ENCODE results near the gene KRT80. TPM values are rescaled to one million over a fixed set of nuclear protein-coding genes. Genes with fewer than 3 reads are reported as not detected.
A peak's percentile ranks its signal among the peaks of the same experiment; 100 is the strongest.

The KRT80 gene
- total RNA-seq, 1 donor from 2014 or later, result 2.7 TPM

DNA sequence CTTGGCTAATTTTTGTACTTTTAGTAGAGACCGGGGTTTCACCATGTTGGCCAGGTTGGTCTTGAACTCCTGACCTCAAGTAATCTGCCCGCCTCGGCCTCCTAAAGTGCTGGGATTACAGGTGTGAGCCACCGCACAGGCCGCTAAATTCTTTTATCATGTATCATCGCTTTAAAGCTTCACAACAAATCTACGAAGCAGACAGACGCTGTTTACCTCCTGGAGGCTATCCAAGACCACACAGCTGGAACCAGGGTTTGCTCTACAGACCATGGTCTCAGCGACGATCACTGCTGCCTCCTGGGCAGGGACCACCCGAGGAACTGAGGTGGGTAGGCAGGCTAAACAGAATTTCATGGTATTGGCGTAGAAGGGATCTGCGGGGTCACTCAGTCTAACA, 27.2 kb downstream of the KRT80 start:
- TF ChIP-seq, protein P1, sequence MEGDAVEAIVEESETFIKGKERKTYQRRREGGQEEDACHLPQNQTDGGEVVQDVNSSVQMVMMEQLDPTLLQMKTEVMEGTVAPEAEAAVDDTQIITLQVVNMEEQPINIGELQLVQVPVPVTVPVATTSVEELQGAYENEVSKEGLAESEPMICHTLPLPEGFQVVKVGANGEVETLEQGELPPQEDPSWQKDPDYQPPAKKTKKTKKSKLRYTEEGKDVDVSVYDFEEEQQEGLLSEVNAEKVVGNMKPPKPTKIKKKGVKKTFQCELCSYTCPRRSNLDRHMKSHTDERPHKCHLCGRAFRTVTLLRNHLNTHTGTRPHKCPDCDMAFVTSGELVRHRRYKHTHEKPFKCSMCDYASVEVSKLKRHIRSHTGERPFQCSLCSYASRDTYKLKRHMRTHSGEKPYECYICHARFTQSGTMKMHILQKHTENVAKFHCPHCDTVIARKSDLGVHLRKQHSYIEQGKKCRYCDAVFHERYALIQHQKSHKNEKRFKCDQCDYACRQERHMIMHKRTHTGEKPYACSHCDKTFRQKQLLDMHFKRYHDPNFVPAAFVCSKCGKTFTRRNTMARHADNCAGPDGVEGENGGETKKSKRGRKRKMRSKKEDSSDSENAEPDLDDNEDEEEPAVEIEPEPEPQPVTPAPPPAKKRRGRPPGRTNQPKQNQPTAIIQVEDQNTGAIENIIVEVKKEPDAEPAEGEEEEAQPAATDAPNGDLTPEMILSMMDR (IDR thresholded peaks at IDR 0.05; ENCODE audit: unreplicated experiment), result no peak
- H3K9me3 Mint-ChIP-seq, result no peaks in the 10 kb centered on the region
- no peak for DNase-seq (ENCODE audit: low spot score in 2 of 2, unreplicated experiment in 2 of 2)
- no peak overlapping the region for H3K4me3 Mint-ChIP-seq
- peak overlapping the region; percentile 63 for H3K27ac Mint-ChIP-seq
- no peaks in the 10 kb centered on the region for H3K36me3 Mint-ChIP-seq
- peaks cover 36% of the 10 kb centered on the region for H3K4me1 Mint-ChIP-seq
- H3K27me3 Mint-ChIP-seq (ENCODE audit: low read depth), result no peaks in the 10 kb centered on the region

DNA sequence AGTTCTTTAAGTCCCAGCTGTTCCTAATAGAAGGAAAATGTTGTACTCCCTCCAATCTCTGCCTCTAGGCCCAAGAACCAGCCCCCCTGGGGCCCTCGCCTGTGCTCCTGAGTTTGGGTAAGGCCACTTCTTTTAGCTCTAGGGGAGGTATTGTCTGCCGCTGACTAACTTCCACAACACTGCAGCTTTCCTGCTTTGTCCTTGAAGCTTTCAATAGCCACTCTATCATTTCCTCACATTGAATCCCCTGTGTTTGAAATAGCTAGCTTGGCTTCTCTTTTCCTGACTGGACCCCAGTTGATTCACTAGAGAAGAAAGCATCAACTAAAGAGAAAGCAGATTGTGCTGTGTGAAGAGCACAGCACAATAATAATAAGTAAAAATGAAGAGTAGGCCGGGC, 28.8 kb downstream of the KRT80 start:
- Mint-ChIP-seq H3K4me1 (peaks cover 27% of the 10 kb centered on the region), H3K27ac (peak overlapping the region; percentile 93), H3K27me3 (ENCODE audit: low read depth) (no peaks in the 10 kb centered on the region), H3K9me3 (peaks cover 4% of the 10 kb centered on the region), H3K36me3 (no peaks in the 10 kb centered on the region), H3K4me3 (no peak overlapping the region)
- TF ChIP-seq, protein P1 (IDR thresholded peaks at IDR 0.05; ENCODE audit: unreplicated experiment), result no peak
- no peak for DNase-seq (ENCODE audit: low spot score in 2 of 2, unreplicated experiment in 2 of 2)

DNA sequence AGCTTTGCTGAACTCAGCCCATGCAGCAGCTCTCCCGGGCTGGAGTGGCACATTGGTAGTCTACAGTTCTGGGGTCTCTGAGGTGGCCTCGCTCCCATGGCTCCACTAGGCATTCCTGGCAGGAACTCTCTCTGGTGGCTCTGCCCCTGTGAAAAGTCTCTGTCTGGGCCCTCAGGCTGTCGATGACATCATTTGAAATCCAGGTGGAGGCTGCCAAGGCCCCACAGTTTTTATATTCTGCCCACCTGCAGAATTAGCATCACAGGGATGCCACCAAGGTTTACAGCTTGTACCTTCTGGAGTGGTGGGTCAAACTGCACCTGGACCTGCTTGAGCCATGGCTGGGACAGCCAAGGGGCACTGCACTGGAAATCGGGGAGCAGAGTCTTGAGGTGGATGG, 31.6 kb downstream of the KRT80 start:
- DNase-seq (ENCODE audit: low spot score in 2 of 2, unreplicated experiment in 2 of 2), result no peak
- Mint-ChIP-seq H3K27ac (no peak overlapping the region), H3K36me3 (no peaks in the 10 kb centered on the region), H3K9me3 (peaks cover 4% of the 10 kb centered on the region), H3K4me3 (no peak overlapping the region), H3K4me1 (peaks cover 19% of the 10 kb centered on the region), H3K27me3 (ENCODE audit: low read depth) (no peaks in the 10 kb centered on the region)
- TF ChIP-seq, protein P1 (IDR thresholded peaks at IDR 0.05; ENCODE audit: unreplicated experiment), result no peak

DNA sequence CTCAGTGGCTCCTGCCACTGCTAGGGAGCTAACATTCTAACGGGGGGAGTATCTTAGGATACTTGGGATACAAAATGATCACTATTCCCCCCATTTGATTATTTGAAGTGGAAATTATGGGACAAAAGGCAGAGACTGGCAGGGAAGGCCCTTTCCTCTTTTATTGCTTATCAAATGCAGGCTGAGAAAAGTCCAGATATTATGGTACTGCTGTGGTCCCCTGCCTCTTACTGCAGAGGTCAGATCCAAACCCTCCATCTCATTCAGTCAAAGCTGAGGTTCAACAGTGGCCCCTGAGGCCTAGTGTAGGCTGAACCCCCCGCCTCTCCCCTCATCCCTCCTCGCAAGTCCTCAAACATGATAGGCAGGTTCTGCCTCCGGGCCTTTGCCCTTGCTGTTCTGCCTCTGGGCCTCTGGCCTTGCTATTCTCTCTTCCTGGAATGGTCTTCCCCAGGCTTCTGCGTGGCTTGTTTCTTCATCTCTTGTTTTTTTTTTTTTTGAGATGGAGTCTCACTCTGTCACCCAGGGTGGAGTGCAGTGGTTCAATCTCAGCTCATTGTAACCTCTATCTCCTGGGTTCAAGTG, 34.2 kb downstream of the KRT80 start:
- Mint-ChIP-seq H3K27me3 (ENCODE audit: low read depth) (no peaks in the 10 kb centered on the region), H3K4me1 (peaks cover 3% of the 10 kb centered on the region), H3K9me3 (peaks cover 4% of the 10 kb centered on the region), H3K27ac (no peak overlapping the region), H3K4me3 (no peak overlapping the region), H3K36me3 (no peaks in the 10 kb centered on the region)
- no peak for DNase-seq (ENCODE audit: low spot score in 2 of 2, unreplicated experiment in 2 of 2)
- TF ChIP-seq, protein P1 (IDR thresholded peaks at IDR 0.05; ENCODE audit: unreplicated experiment), result no peak

DNA sequence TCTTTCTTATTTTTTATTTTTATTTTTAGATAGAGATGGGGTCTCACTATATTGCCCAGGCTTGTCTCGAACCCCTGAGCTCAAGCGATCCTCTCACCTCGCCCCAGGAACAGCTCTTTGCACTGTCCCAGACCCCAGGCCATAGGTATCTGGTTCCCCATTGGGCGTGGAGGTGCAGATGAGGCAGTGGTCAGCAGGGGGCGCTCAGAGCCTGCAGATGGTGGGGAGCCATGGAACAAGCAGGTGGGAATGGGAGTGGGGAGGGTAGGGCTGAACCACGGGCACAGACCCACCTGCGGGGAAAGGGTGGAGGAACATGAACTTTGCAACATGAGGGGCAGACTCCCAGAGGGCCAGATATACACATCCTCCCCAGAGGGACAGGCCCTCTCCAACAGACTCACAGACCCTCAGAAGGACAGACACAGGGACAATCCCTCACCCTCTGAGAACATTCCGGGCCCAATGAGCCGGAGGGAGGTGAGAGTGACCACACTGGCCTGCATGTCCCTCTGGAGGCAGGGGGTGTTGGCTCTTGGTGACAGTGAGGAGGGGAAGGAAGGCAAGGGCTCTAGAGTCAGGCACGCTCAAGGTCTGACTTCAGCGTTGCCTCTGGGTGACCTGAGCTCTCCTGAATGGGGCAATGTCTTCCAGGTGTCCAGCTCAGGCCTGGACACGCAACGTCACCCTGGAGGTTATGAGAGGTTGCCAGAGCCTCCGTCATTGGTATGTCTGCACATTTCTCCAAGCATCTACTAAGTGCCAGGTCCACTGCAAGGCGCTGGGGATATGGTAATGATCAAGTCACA, 34.9 kb downstream of the KRT80 start:
- Mint-ChIP-seq H3K9me3 (peaks cover 4% of the 10 kb centered on the region), H3K4me1 (peaks cover 4% of the 10 kb centered on the region), H3K4me3 (no peak overlapping the region), H3K36me3 (no peaks in the 10 kb centered on the region), H3K27me3 (ENCODE audit: low read depth) (no peaks in the 10 kb centered on the region), H3K27ac (no peak overlapping the region)
- DNase-seq (ENCODE audit: low spot score in 2 of 2, unreplicated experiment in 2 of 2), result peak; percentile 65 to 93
- TF ChIP-seq, protein P1 (IDR thresholded peaks at IDR 0.05; ENCODE audit: unreplicated experiment), result peak; percentile 92

Measured in mesothelial cell of epicardium (in vitro differentiated cells).